Astrocyte (in vitro differentiated cells and primary cell): Measurements from ENCODE around the gene RPRD1B.

Source experiments
- CTCF ChIP-seq: IDR thresholded peaks from 2 replicates; pipeline ENCODE4 v1.5.1; 2011; ENCODE audit warnings: low read depth, mild to moderate bottlenecking, inconsistent platforms, low read length, moderate library complexity; ENCODE audit not compliant: insufficient read depth
- EZH2 ChIP-seq: IDR thresholded peaks from 2 replicates; pipeline ENCODE4 v1.6.1; 2012; ENCODE audit warnings: mild to moderate bottlenecking, low read length, inconsistent platforms; ENCODE audit not compliant: insufficient read depth

- TF ChIP-seq CTCF (no peak), EZH2 (no peak)
These were observed 33.9 kb upstream of the RPRD1B start for GRCh38 chr20:37999526-38000263.
